Measurements from ENCODE around the gene DOCK1.

The DOCK1 gene

DNA sequence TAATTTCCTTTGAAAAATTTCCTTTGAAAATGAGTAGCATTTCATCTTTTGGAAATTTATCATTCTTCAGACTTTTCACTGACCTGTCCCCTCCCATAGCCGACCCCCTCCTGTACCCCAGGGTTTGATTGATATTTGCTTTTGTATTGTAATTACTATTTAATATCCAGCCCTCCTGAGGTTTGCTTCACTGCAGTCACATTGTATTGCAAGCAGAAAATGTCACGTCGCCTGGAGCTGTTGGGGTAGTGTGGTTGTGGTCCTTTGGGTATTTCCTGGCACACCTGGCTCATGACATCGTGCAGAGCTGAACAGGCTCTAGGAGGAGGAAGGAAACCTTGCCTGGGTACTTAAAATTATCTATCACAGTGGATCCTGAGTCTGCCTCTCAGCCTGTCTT, 175.1 kb downstream of the DOCK1 start:
- TF ChIP-seq POLR2AphosphoS5 (IDR thresholded peaks at IDR 0.05; ENCODE audit: low read depth, low read length) (no peak), POU2F2 (IDR thresholded peaks at IDR 0.05; ENCODE audit: low read depth, low read length) (no peak), TAF1 (IDR thresholded peaks at IDR 0.05; ENCODE audit: low read depth, low read length) (no peak), SPI1 (IDR thresholded peaks at IDR 0.05; ENCODE audit: low read depth, low read length) (no peak), POLR2A (IDR thresholded peaks at IDR 0.05; ENCODE audit: low read depth, low read length) (no peak), PAX5 (IDR thresholded peaks at IDR 0.05; ENCODE audit: insufficient read depth, low read length, severe bottlenecking) (no peak)
- DNase-seq (ENCODE audit: insufficient read length, low spot score): no peak
- no peak for FAIRE-seq

DNA sequence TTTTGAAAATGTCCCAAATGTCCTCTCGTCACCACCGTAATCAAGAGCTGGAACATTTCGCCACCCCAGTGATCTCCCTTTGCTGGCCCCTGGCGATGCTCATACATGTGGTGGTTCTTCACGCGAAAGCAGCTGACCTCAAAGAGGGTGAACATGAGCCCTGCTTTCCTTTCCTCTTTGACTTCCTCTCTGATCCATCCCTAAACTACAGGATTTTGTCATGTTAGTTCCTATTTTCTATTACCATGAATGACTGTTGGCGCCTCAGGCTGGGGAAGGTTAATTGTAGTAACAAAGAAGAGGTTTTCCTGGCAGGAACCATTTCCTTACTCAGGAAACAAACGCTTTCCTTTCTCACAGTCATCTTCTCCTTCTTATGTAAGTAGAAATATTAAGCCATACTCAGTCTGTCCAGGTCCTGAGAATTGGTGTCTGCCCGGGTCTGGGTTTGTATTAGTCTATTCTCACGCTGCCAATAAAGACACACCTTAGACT, 176.7 kb downstream of the DOCK1 start:
- DNase-seq (ENCODE audit: insufficient read length, low spot score) (no peak), FAIRE-seq (no peak)
- TF ChIP-seq POU2F2 (IDR thresholded peaks at IDR 0.05; ENCODE audit: low read depth, low read length) (no peak), TAF1 (IDR thresholded peaks at IDR 0.05; ENCODE audit: low read depth, low read length) (no peak), POLR2A (IDR thresholded peaks at IDR 0.05; ENCODE audit: low read depth, low read length) (no peak), PAX5 (IDR thresholded peaks at IDR 0.05; ENCODE audit: insufficient read depth, low read length, severe bottlenecking) (no peak), SPI1 (IDR thresholded peaks at IDR 0.05; ENCODE audit: low read depth, low read length) (no peak), POLR2AphosphoS5 (IDR thresholded peaks at IDR 0.05; ENCODE audit: low read depth, low read length) (no peak)

DNA sequence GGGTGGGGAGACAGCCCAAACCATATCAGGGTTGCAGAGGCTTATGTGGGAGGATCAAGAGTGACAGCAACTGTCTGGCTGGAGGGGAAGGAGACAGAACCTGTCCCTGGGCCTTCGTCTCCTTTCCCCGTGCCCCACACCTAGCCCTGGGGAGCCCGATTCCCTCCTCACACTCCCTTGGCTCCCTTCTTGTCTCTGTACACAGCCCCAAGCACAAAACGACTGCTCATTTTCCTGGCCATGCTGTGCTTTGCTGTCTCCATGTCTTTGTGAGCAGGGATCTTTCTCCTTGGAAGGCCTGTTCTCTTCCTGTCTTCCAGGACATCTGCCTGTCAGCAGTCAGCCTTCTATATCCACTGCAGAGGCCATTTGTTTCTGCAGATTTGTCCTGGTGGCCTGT, 177.4 kb downstream of the DOCK1 start:
- no peak for DNase-seq (ENCODE audit: insufficient read length, low spot score)
- FAIRE-seq: no peak
- no peak for TF ChIP-seq TAF1 (IDR thresholded peaks at IDR 0.05; ENCODE audit: low read depth, low read length)
- TF ChIP-seq PAX5 (IDR thresholded peaks at IDR 0.05; ENCODE audit: insufficient read depth, low read length, severe bottlenecking): no peak

DNA sequence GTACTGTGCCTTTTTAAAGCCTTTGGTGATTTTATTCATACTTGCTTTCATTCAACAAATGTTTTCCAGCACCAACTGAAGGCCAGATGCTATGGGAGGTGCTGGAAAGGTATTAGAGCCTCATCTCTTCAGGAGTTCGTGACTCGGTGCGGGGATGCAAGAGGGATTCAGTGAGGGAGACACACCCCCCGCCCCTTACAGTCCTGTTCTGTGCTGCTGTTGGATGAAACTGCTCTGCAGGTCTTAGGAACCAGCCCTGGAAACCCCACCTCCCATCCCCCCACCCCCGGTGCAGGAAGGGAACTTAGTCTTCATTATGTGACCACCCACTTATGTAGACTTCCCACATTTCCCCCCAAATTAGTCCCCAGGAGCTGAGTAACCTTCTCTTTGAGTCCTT, 180.7 kb downstream of the DOCK1 start:
- no peak for FAIRE-seq

DNA sequence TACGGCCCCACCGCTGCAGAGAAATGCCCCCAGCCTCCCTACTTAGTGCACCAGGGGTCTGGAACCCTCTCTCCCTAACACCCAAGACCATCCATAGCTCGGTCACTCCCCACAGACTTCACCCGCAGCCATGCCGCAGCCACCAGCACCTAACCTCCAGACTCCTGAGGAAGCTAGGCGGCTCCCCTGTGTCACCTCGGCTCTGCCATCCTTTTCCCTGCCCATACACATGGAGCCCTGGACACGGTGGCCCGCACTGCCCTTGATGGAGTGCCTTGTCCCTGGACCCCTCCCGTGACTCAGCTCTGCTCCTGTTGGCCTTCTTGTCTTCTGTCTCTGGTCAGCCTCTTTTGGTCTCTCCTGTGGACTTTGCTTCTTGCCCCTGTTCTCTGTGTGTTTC, 183.7 kb downstream of the DOCK1 start:
- no peak for TF ChIP-seq POU2F2 (IDR thresholded peaks at IDR 0.05; ENCODE audit: low read depth, low read length)
- TF ChIP-seq TAF1 (IDR thresholded peaks at IDR 0.05; ENCODE audit: low read depth, low read length): no peak
- DNase-seq (ENCODE audit: insufficient read length, low spot score) (no peak), FAIRE-seq (no peak)

More for the DNA sequence above, 180.7 kb downstream of the DOCK1 start:
- TF ChIP-seq PAX5 (IDR thresholded peaks at IDR 0.05; ENCODE audit: insufficient read depth, low read length, severe bottlenecking): no peak
- TF ChIP-seq SPI1 (IDR thresholded peaks at IDR 0.05; ENCODE audit: low read depth, low read length): no peak
- no peak for TF ChIP-seq POU2F2 (IDR thresholded peaks at IDR 0.05; ENCODE audit: low read depth, low read length)
- TF ChIP-seq TAF1 (IDR thresholded peaks at IDR 0.05; ENCODE audit: low read depth, low read length): no peak
- TF ChIP-seq POLR2AphosphoS5 (IDR thresholded peaks at IDR 0.05; ENCODE audit: low read depth, low read length): no peak
- no peak for TF ChIP-seq POLR2A (IDR thresholded peaks at IDR 0.05; ENCODE audit: low read depth, low read length)
- no peak for DNase-seq (ENCODE audit: insufficient read length, low spot score)

DNA sequence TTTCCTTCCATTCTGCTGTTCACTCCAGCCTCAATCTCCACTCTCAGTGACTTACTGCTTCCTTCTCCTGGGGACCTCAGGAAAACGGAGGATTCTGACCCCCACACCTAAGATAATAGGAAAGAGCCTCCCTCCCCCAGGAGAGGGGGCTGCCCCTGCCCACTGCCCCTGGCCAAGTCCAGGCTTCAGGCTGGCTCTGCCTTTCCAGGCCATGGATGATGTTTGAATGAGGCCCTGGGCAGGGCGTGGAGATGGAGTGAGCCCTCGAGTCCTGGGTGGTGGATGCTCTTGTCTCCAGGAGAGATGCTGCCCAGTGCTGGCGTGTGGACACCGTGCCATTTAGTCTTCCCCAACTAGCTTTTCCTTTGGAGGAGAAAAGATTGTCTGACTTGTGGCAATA, 184.2 kb downstream of the DOCK1 start:
- FAIRE-seq: no peak
- TF ChIP-seq POU2F2 (IDR thresholded peaks at IDR 0.05; ENCODE audit: low read depth, low read length) (no peak), POLR2AphosphoS5 (IDR thresholded peaks at IDR 0.05; ENCODE audit: low read depth, low read length) (no peak), TAF1 (IDR thresholded peaks at IDR 0.05; ENCODE audit: low read depth, low read length) (no peak), POLR2A (IDR thresholded peaks at IDR 0.05; ENCODE audit: low read depth, low read length) (no peak)
- DNase-seq (ENCODE audit: insufficient read length, low spot score): no peak

DNA sequence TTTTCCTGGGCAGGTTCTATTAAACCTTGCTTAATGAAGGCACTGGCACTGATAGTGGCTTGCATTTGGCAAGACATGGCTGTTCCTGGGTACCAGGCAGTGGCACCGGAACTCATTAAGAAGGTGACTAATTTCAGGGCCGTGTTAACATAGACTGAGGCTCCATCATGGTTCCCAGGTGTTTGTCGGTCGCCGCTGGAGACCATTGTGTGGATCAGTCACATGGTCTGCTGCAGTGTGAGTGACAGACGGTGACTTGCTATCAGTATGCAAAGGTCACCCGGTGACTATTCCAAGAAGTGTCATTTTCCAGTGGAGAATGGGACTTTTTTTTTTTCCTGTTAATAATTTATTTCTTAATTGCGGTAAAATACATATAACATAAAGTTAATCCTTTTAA, 184.9 kb downstream of the DOCK1 start:
- no peak for DNase-seq (ENCODE audit: insufficient read length, low spot score)
- TF ChIP-seq POU2F2 (IDR thresholded peaks at IDR 0.05; ENCODE audit: low read depth, low read length): no peak
- TF ChIP-seq POLR2A (IDR thresholded peaks at IDR 0.05; ENCODE audit: low read depth, low read length): no peak
- no peak for TF ChIP-seq POLR2AphosphoS5 (IDR thresholded peaks at IDR 0.05; ENCODE audit: low read depth, low read length)
- TF ChIP-seq SPI1 (IDR thresholded peaks at IDR 0.05; ENCODE audit: low read depth, low read length): no peak
- TF ChIP-seq TAF1 (IDR thresholded peaks at IDR 0.05; ENCODE audit: low read depth, low read length): no peak
- TF ChIP-seq PAX5 (IDR thresholded peaks at IDR 0.05; ENCODE audit: insufficient read depth, low read length, severe bottlenecking): no peak
- no peak for FAIRE-seq

DNA sequence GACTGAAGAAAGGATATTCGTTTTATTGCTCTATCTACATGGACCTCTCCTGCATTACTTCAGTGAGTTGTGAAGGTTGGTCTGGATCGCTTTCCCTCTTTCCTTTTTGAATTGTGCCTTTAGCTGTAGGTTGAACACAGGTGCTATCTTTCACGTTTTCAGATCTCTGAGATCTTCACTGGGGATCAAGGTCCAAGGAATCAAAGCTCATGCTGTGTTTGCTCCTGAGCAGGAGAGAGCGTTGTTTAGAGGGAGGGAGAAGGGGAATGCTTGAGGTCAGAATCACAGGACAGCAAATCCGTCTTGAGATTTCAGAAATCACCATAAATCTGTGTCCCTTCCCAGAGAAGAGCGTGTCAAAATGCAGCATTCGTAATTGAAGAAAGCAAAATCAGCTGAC, 186.1 kb downstream of the DOCK1 start:
- DNase-seq (ENCODE audit: insufficient read length, low spot score) (no peak), FAIRE-seq (no peak)
- no peak for TF ChIP-seq SPI1 (IDR thresholded peaks at IDR 0.05; ENCODE audit: low read depth, low read length)
- TF ChIP-seq TAF1 (IDR thresholded peaks at IDR 0.05; ENCODE audit: low read depth, low read length): no peak
- no peak for TF ChIP-seq POU2F2 (IDR thresholded peaks at IDR 0.05; ENCODE audit: low read depth, low read length)
- no peak for TF ChIP-seq POLR2AphosphoS5 (IDR thresholded peaks at IDR 0.05; ENCODE audit: low read depth, low read length)

DNA sequence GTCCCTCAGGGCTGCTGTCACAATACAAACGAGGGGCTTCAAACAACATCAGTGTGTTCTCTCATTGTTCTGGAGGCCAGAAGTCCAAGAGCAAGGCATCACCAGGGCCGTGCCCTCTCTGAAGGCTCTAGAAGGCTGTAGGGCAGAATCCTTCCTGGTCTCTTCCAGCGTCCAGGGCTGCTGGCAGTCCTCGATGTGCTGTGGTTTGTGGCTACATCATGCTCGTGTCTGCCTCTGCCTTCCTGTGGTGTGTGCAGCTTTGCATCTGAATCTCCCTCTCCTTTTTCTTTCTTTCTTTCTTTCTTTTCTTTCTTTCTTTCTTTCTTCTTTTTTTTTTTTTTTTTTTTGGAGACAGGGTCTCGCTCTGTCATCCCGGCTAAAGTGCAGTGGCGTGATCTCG, 187.7 kb downstream of the DOCK1 start:
- no peak for FAIRE-seq
- TF ChIP-seq SPI1 (IDR thresholded peaks at IDR 0.05; ENCODE audit: low read depth, low read length) (no peak), POLR2A (IDR thresholded peaks at IDR 0.05; ENCODE audit: low read depth, low read length) (no peak), POLR2AphosphoS5 (IDR thresholded peaks at IDR 0.05; ENCODE audit: low read depth, low read length) (no peak), PAX5 (IDR thresholded peaks at IDR 0.05; ENCODE audit: insufficient read depth, low read length, severe bottlenecking) (no peak)
- no peak for DNase-seq (ENCODE audit: insufficient read length, low spot score)

DNA sequence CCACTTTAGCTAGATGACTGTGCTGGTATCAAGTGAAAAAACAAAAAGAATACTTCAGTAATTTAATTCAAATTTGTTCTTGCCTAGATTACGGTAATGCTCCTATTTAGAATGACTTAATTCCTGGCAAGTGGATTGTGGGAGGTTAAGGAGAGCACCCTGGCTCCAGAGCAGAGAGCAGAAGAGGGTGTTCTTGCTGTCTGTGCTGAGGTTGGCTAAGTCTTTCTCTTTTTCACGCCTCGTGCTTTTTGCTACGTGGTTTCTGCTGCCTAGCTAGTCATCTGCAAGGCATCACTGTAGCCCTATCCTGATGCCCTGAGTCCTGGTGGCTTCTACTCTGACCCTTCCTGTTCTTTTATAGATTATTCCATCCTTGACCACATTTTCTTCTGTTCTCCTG, 189.8 kb downstream of the DOCK1 start:
- DNase-seq (ENCODE audit: insufficient read length, low spot score): no peak
- TF ChIP-seq PAX5 (IDR thresholded peaks at IDR 0.05; ENCODE audit: insufficient read depth, low read length, severe bottlenecking) (no peak), SPI1 (IDR thresholded peaks at IDR 0.05; ENCODE audit: low read depth, low read length) (no peak), TAF1 (IDR thresholded peaks at IDR 0.05; ENCODE audit: low read depth, low read length) (no peak), POU2F2 (IDR thresholded peaks at IDR 0.05; ENCODE audit: low read depth, low read length) (no peak), POLR2A (IDR thresholded peaks at IDR 0.05; ENCODE audit: low read depth, low read length) (no peak), POLR2AphosphoS5 (IDR thresholded peaks at IDR 0.05; ENCODE audit: low read depth, low read length) (no peak)
- no peak for FAIRE-seq

All from GM12891 (cell line).